GOT3 (cell line): ENCODE data around the gene SLBP.
"Not testable (repeated sequence)": the region's sequence is repeated elsewhere in the genome, so short reads cannot be mapped to it uniquely, and the experiment has no call there.

ENCODE experiments used
- DNase-seq: peaks from one replicate; lab custom pipeline; 2025; ENCODE audit warnings: mixed read lengths; lab: John Stamatoyannopoulos, UW

Gene SLBP

DNA sequence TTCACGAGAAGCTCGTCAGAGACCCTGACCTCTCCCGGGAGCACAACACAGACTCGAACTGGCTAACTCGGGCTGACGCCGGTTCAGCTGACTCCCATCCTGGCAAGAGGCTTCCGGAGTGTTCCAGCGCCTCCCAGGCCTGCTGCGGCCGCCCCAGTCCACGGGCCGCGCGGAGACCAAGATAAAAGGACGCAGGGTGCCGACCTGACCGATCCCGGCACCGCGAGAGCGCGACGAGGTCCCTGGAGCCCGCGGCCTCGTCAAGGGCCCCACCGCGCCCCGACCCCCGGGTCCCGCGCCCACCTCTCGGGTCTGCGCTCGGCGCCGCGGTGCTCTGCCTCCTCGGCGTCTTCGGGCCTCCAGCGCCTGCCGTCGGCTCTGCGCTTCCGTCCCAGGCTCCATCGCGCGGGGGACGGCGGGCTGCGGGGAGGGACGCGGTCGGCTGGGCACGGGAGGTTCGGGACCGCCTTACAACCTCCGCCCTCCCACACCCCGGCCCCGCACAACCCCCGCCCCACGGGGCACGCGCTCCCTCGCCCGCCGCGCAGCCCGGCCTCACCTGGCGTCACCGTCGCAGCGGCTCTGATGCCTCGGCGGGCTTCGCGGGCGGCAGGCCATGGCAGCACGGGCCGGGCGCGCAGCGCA, 426 bp downstream of the SLBP start:
- DNase-seq, result no peak

- DNase-seq, result no peak
These were observed 1.0 kb downstream of the SLBP start for GRCh38 chr4:1711055-1711570.

DNA sequence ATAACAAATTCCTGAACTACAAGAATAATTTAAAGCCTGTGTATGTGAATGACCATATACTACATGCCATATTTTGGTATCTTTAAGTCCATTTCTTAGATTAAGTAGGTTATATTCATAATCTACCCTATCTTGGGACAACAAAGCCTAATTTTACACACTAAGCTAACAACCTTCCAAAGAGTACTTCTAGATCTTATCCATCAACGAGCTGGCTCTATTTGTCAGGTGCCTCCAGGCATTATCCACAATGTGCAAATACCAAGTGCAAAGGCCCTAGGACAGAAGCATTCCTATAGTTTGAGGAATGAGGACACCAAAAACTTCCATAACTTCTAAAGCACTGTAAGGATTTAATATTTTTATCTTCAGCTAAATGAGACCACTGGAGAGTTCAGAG, 3.5 kb downstream of the SLBP start:
- DNase-seq, result no peak

DNA sequence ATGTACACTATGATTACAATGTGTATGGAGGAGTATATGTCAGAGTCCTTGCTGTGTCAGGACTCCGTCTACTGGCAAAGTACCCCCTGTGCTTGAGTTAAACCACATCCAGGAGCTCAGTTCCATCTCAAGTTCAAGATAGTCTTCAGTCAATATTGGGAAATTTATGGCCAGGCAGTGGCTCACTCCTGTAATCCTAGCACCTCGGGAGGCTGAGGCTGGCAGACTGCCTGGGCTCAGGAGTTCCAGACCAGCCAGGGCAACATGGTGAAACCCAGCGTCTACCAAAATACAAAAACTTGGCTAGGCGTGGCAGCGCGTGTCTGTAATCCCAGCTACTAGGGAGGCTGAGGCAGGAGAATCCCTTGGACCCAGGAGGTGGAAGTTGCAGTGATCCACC, 5.8 kb downstream of the SLBP start:
- no peak for DNase-seq

- DNase-seq, result no peak
These were observed 6.4 kb downstream of the SLBP start for GRCh38 chr4:1705732-1706131.

DNA sequence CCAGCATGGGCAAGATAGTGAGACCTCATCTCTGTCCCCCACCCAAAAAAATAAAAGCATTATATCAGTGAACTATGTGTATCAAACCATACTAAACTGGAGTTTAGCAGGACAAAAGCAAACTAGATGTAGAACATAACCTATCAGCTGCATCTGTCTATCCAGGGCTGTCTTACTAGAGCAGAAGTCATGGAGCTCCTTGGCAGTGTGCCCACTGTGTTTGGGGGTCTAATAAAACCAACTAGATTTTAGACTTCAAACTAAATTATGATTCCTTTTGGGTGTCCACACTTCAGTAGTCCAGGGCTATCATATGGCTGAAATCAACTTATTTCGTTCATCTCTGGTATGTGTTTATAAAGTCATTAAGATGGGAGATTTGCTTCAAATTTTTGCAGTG, 8.3 kb downstream of the SLBP start:
- no peak for DNase-seq

- DNase-seq, result not testable (repeated sequence)
These were observed 10.4 kb downstream of the SLBP start for GRCh38 chr4:1701671-1702070.

DNA sequence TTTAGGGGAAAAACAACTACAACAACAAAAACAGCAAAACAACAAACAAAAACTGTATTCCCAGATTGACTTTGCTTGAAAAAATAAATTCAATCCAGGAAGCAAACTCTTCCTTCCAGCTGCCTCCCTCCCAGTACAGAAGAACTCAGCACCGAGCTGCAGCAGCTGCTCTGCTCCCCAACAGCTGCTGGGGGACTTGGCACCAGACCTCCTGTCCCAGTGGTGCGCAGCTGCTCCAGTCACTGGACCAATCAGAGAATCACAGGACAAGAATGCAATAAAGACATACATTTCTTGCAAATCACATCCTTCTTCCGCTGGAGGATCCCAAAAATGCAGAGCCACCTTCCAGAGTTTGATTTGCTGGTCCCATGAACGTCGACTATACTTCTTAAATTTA, 16.2 kb downstream of the SLBP start:
- DNase-seq, result no peak

GRCh38 chr4:1693131-1693896, 18.8 kb downstream of the SLBP start:
- DNase-seq, result no peak

DNA sequence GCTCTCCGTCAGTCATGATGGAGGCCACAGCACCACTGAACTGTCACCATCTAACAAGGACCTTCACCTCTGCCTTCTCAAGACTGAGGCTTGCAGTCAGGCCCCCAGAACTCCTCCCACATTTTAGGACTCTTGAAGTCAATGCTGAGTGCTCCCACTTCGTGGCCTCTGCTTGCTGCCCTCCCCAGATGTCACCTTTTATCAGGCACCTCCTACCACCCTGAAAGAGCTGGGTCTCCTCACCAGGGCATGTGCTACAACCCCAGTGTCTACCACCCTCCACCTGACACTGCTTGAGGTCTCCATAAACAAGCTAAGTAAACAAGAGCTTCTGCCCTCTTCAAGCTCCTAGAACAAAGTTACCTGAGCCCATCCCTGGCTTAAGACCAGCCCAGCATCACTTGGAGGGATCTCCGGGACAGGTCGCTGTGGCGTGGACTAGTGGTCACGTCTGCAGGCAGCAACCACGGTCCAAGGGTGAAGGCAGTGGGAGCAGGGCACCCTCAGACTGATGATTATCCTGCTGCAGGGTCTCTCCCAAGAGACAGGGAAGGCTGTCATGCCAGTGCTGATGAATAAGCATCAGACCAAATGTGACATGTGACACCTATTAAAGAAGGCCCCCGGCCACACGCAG, 20.3 kb downstream of the SLBP start:
- DNase-seq, result no peak

DNA sequence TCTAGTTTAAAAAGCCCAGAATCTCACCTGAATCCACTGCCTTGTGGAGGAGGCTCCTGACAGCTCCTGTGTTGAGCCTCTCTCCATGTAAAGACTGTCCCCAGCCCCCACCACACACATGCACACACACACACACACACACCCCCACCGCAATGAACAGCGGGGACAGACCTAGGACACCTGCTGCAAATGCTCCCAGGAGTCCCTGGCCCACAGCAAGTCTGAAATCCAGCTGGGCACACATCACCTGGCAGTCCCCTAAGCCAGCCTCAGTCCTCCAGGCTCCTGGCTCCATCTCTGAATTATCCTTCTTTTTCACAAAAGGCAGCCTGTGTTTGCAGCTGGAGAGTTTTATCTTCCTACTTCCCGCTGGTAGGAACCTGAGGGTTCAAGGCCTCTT, 21.4 kb downstream of the SLBP start:
- DNase-seq, result no peak

DNA sequence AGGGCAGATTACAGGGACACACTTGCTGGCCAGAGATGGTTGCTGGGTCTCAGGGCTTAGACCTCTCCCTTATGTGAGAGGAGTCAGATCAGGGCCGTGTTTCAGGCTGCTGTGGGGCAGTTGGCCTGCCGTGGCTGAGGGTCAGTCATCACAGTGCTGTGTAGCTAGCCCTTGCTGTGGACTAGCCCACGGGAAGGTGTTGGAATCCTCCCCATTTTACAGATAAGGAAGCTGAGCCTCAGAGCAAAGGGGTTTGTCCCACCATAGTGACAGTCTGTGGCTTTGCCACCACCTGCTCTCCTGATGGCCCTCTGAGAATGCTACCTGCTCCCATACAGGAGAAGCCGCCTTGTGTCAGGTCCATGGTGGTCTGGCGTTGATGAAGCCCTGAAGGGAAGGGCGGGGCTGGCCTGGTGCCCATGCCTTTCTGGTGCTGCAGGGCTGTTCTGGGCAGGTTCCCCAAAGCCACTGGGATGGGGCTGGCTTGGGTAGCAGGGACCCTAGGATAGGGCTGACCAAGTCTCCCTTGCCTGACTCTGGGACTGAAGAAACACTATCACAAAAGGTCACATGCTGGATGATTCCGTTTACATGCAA, 25.6 kb downstream of the SLBP start:
- DNase-seq, result no peak

DNA sequence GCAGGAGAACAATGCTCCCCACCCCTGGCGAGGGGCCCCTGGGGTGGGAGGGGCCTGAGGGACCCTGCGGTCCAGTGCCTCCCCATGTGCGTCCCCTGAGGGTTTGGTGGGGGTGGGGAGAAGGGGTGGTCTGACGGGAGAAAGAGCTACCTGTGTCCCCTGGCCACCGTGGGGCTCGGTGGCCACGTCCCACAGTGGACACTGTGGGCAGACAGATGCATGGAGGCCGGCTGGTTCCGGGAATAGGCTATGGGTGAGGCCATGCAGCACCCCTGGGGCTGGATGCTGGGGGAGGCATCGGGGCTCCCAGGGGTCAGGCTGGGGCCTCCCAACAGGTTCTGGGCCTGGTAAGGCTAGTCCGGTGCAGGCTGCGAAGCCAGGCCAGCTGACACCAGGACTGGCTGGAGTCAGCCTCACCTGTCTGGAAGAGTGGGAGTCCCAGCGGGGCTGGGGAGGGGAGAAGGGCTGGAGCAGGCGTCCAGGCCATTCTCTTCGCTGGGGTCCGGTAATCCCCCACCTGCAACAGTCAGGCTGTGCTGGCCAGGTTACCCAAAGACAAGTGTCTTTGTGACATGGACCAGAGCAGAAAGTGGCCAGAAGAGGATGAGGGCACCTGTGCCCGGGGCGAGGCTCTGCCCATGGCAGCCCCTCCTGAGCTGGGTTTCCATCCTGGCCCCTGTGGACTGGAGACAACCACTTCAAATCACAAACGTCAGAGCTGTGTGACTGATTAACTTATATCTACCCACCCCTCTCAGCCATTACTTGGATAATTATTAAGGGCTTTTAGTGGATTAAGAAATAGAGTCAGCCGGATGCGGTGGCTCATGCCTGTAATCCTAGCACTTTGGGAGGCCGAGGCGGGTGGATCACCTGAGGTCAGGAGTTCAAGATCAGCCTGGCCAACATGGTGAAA, 26.6 kb downstream of the SLBP start:
- no peak for DNase-seq

DNA sequence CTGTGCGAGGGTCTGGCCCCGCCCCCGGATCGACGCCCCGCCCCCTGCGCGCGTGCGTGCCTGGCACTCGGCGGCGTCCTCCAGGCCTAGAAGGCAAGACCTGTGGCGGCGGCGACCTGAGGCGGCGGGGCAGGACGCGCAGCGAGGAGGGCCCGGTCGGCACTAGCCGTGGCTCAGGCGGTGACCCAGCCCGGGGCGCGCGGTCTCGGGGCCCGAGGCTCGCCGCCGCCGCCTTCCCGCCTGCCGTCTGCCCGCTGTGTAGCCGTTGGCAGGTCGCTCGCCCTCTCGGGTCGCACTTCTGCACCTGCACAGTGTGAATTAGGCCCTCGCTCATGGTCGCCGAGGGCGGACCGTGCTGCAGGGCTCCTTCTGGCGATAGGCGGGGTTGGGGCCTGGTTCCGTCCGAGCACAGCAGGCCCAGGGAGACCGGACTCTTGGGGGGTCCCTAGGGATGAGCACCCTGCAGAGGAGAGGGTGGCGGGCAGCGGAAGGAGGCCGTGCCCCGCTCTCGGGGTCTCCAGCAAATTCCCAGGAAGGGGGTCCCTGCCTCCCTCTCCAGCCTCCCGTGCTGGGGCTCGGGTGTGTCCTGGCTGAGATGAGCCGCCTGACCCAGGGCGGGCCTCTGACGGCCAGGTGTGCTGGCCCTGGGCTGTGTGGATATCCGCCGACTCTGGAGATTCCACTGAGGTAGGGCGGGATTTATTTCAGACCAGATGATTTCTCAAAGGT, 27.4 kb downstream of the SLBP start:
- no peak for DNase-seq

DNA sequence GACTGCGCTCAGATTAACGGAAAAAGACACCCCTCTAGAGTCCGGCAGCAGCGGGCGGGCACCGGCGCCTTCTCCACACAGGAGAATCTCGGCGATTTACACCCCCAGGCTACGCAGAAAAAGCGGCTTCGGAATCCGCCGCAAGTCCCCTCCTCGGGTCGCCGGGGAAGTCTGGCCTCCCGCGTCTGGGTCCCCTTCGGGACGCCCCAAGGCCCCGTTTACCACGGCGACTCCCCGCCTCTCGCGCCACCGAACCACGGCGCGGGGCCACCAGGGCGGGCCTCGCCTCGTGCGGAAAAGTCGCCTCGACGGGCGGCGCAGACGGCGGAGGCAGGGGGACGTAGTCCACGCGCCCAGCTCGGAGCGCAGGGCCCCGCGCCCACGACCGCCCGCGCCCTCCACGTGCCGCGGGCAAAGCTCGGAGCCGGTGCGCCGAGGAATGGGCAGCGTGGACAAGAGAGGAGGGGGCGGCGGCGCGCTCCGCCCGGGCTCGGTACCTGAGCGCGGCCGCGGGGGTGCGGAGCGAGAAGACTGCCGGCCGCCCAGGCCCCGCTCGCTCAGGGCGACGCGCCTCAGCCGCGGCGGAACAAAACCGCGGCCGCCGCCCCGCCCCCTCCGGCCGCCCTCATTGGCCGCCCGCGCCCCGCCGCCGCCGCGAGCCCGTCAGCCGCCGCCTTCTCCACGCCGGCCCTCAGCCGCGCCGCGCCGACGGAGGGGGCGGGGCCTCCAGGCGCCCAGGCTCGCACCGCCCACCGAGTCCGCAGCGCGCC, 28.2 kb downstream of the SLBP start, which contains the start of gene FAM53A:
Gene FAM53A (minus strand): TSS at position 578 of the 770 bp plus-strand sequence. CDS start 15,572 bp downstream, outside the sequence.
- peak; percentile 83 for DNase-seq

DNA sequence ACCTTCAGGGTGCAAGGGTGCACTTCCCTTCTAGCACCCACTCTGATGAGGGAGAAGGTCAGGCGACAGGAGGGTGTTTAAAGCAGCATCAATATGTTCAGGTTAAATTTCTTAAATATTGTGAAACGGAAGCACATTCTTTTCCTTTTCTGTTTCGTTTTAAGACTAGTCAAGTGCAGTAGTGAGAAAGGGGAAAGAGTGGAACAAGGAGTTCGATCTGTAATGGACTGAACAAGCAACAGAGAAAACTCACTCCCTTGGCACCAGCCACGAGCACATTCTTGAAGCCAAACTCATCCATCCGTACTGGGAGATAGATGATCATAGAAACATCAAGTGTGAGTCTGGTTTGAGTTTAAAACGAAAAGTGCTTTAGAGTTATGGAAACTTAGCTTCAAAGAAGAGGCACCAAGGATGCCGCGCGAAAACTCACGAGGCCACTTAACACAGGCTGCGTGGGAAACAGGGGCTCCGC, 28.8 kb downstream of the SLBP start:
- DNase-seq, result no peak

- DNase-seq, result no peak
These were observed 29.3 kb downstream of the SLBP start for GRCh38 chr4:1682860-1683259.

- no peak for DNase-seq
These were observed 33.9 kb downstream of the SLBP start for GRCh38 chr4:1678244-1678643.

DNA sequence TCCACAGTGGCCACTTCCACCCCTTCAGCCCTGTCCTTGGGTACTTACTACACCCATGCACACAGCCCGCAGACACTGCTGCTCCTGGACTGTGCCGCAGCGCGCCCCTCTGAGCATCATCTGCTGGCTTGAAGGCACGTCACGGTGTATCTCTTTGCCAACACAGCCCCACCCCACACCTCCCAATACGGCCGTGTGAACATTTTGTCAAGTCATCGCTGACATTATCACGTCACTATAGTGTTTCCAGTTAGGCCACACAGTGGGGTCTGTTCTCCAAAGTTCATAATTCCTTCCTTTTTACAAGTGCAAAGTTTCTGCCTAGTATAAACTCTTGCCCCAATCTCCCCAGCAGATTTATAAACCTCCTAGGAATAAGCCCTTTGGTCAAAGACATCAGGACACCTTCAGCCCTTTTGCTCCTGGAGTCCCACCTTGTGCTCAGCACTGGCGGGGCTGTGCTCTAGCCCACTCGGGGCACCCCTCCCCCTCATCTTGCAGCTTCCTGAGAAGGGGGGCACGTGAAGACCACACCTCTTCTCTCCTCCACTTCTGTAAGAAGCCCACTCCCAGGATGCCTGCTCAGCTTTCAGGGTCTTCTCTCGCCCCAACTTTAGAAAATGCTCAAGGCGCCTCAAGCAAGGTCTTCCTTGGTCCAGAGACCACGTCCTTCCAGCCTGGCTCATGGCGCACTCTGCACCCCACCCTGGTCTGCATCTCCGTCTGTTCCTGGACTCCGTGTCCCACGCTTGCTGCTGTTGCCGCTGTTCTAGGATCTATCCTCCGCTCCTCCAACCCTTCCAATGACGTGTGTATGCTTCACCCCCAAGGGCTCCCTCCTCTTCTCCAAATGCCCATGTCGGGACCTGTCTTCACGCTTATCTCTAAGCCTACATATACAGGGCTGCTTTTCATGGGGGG, 35.3 kb downstream of the SLBP start:
- no peak for DNase-seq
